ENCODE measurements around the gene ACOX3. TPM values are rescaled to one million over a fixed set of nuclear protein-coding genes. Genes with fewer than 3 reads are reported as not detected.
"Not testable (repeated sequence)": the region's sequence is repeated elsewhere in the genome, so short reads cannot be mapped to it uniquely, and the experiment has no call there.

ACOX3 gene
- total RNA-seq, 1 donor from 2014 or later, result 29.9 TPM

DNA sequence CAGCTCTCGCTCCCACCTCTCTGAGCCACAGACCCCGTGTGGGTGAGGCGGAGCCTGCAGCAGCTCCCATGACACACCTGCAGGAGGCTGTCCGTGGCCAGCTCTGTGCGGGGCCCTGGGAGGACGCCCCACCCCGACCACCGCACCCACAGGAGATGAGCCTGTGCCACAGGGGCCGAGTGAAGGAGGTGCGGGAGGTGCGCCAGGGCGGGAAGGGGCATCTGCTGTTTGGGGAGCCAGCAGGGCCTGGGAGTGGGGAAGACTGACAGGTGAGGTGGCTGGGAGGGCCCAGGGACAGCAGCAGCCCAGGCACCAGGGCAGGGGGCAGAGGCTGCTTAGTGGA, 52.0 kb downstream of the ACOX3 start:
- no peak for DNase-seq (ENCODE audit: low read depth, low spot score)

GRCh38 chr4:8387615-8388527, 52.7 kb downstream of the ACOX3 start:
- no peak for DNase-seq (ENCODE audit: low read depth, low spot score)

GRCh38 chr4:8387194-8387593, 53.3 kb downstream of the ACOX3 start:
- DNase-seq (ENCODE audit: low read depth, low spot score), result no peak

GRCh38 chr4:8386731-8387130, 53.8 kb downstream of the ACOX3 start:
- DNase-seq (ENCODE audit: low read depth, low spot score), result no peak

DNA sequence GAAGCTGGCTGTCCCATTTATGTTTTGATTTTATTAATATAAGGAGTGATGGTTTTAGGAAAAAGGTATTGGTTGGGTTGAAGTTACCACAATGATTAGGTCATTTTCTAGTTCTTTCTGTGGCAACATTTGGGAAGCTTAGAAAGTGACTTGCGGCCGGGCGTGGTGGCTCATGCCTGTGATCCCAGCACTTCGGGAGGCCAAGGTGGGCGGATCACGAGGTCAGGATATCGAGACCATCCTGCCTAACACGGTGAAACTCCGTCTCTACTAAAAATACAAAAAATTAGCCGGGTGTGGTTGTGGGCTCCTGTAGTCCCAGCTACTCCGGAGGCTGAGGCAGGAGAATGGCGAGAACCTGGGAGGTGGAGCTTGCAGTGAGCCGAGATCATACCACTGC, 54.4 kb downstream of the ACOX3 start:
- DNase-seq (ENCODE audit: low read depth, low spot score), result not testable (repeated sequence)

DNA sequence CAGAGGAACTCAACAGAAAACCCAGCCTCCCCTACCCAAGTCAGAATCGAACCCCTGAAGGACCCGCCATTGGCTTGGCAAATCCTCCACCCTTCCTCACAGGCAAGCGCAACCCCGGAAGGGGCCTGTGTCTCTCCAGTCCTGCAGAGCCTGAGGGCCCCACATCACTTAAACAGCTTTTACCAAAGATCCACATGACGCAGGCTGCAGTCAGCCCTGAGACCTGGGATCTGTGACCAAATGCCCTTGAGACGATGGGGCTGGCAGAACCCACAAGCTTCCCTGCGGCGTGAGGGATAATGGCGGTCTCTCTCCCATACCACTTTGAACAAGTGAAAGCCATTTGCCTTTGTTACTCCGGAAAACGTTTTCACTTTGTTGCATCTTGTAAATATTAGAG, 54.9 kb downstream of the ACOX3 start:
- no peak for DNase-seq (ENCODE audit: low read depth, low spot score)

DNA sequence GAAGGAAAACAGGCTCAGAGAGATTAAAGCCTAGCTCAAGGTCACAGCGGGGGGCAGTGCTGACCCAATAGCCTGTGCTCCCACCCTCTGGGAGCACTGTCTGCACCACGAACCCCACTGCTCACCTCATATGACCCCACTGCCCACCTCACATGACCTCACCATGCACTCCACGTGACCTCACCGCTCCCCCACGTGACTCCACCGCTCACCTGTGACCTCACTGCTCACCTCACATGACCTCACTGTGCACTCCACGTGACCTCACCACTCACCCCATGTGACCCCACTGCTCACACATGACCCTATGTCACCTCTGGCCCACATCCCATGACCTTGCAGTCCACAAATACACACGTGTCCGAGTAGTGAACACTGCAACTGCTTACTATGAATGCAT, 55.4 kb downstream of the ACOX3 start:
- no peak for DNase-seq (ENCODE audit: low read depth, low spot score)

- no peak for DNase-seq (ENCODE audit: low read depth, low spot score)
These were observed 56.0 kb downstream of the ACOX3 start for GRCh38 chr4:8384397-8385060.

GRCh38 chr4:8383451-8384160, 56.9 kb downstream of the ACOX3 start:
- DNase-seq (ENCODE audit: low read depth, low spot score), result no peak

GRCh38 chr4:8383016-8383415, 57.5 kb downstream of the ACOX3 start:
- no peak for DNase-seq (ENCODE audit: low read depth, low spot score)

GRCh38 chr4:8381814-8382581, 58.5 kb downstream of the ACOX3 start:
- no peak for DNase-seq (ENCODE audit: low read depth, low spot score)

DNA sequence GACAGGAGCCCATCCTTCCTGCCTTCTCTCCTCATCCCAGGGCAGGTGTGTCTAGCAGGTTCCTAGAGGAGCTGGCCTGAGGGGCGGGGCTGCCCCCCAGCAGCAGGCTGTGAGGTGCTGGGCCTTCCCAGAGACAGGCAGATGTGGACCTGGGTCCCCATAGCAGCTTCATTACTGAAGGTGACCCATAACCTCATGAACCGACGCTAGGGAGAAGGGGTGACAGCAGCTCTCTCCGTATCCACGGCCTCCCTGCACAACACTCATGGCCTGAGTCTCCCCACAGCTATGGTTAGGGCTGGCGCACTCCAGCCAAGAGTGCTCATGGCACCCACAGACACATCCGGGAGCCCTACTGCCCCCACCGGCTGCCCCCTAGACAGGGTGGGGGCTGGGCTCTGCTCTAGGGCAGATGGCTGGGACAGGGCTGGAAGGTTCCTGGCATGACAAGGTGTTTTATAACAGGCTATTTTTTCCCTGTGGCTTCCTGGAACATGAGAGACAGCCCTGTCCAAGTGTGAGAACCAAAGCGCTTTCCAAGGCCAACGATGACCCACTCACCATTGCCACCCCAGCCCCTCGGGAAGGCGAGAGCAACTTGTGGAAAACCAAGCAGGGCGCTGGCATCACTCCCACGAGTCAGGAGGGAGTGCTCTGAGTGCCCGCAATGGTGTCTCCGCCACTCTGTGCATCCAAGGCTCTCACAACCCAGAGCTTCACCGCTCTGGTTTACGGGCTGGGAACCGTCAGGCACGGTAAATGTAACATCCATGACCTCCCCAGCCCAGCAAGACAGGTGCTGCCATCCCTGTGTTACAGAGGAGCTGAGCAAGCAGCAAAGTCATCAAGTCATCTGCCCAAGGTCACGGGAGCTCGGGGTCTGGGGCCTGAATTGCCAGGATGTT, 59.8 kb downstream of the ACOX3 start:
- no peak for DNase-seq (ENCODE audit: low read depth, low spot score)

- no peak for DNase-seq (ENCODE audit: low read depth, low spot score)
These were observed 60.8 kb downstream of the ACOX3 start for GRCh38 chr4:8379771-8380170.

DNA sequence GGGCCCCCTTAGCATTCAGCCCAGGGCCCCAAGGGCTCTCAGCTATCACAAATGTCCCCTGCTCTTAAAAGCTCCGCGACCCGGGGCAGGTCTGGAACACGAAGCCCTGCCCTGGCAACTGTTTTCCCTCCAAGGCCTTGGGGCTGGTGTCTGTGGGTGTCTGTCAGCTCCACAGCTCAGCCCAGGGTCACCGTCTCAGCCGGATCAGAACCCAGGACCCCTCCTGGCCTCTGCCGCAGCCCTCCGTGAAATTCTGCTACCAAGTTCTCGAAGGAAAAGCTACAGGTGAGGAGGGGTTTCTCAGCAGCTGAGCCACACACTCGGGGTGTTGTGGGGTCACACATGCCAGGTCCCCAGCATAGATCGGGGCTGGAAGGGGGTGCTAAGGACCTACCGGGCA, 61.2 kb downstream of the ACOX3 start:
- DNase-seq (ENCODE audit: low read depth, low spot score), result no peak

GRCh38 chr4:8378776-8379175, 61.7 kb downstream of the ACOX3 start:
- no peak for DNase-seq (ENCODE audit: low read depth, low spot score)

GRCh38 chr4:8378101-8378724, 62.3 kb downstream of the ACOX3 start:
- DNase-seq (ENCODE audit: low read depth, low spot score), result no peak

- no peak for DNase-seq (ENCODE audit: low read depth, low spot score)
These were observed 63.1 kb downstream of the ACOX3 start for GRCh38 chr4:8377103-8378075.

DNA sequence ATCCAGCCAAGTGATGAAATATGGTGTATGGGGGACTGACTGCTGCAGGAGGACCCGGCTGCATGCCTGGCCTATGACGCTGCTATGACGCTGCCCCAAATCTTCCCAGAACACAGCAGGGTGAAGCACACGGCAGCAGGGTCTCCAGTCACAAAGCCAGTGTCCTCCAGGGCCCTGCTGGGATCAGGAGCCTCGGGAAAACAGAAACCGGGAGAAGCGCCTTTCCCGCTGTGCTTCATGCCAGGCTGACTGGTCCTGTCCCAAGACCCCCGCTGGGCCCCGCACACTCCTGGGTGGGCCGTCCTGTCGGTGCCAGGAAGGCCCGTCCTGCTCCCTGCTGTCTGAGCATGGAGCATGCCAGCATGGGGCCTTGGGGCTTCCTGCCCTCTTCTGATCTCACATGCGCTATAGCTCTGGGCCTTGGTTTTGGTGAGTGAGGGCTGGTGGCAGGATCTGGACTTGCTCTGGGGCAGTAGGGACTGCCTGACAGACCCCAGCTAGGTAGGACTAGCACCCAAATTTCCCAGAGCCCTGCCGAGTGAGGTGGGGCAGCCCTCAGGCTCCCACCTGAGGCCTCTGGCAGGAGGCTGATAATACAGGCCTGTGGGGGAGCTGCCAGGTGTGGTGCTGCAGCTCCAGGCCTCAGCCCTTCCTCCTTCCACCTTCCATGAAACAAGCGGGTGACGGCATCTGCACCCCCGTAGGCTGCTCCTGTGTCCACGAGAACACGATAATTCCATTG, 64.0 kb downstream of the ACOX3 start:
- DNase-seq (ENCODE audit: low read depth, low spot score), result no peak

Data from pulmonary artery endothelial cell (primary cell).